HCEC 1CT (cell line): ENCODE data around the gene ITSN1.
"Not testable (repeated sequence)": the region's sequence is repeated elsewhere in the genome, so short reads cannot be mapped to it uniquely, and the experiment has no call there.

Experiments
- DNase-seq: peaks from one replicate; pipeline ENCODE4 v3.0.0-alpha.2; 2017

Gene ITSN1

GRCh38 chr21:33684068-33684467 lies 41.8 kb downstream of the ITSN1 start:
- no peak for DNase-seq

GRCh38 chr21:33684923-33685560 lies 42.7 kb downstream of the ITSN1 start:
- no peak for DNase-seq

- DNase-seq, result peak; percentile 85
Observed at GRCh38 chr21:33685613-33686197, 43.4 kb downstream of the ITSN1 start.

- no peak for DNase-seq
Observed at GRCh38 chr21:33686386-33686785, 44.1 kb downstream of the ITSN1 start.

GRCh38 chr21:33687634-33688033 lies 45.3 kb downstream of the ITSN1 start:
- DNase-seq, result no peak

GRCh38 chr21:33688353-33688752 lies 46.1 kb downstream of the ITSN1 start:
- DNase-seq, result no peak

GRCh38 chr21:33690874-33691273 lies 48.6 kb downstream of the ITSN1 start:
- DNase-seq, result no peak

GRCh38 chr21:33691945-33692603 lies 49.8 kb downstream of the ITSN1 start:
- no peak for DNase-seq

GRCh38 chr21:33695813-33696212 lies 53.5 kb downstream of the ITSN1 start:
- DNase-seq, result no peak

GRCh38 chr21:33696465-33696864 lies 54.2 kb downstream of the ITSN1 start:
- no peak for DNase-seq

GRCh38 chr21:33698087-33698860 lies 56.0 kb downstream of the ITSN1 start:
- no peak for DNase-seq

GRCh38 chr21:33699277-33699676 lies 57.0 kb downstream of the ITSN1 start:
- DNase-seq, result no peak

- DNase-seq, result no peak
Observed at GRCh38 chr21:33700491-33700890, 58.2 kb downstream of the ITSN1 start.

- no peak for DNase-seq
Observed at GRCh38 chr21:33703750-33704606, 61.7 kb downstream of the ITSN1 start.

- DNase-seq, result no peak
Observed at GRCh38 chr21:33707846-33708245, 65.5 kb downstream of the ITSN1 start.

- no peak for DNase-seq
Observed at GRCh38 chr21:33708874-33709273, 66.6 kb downstream of the ITSN1 start.

- DNase-seq, result no peak
Observed at GRCh38 chr21:33712022-33712803, 69.9 kb downstream of the ITSN1 start.

- no peak for DNase-seq
Observed at GRCh38 chr21:33721081-33721480, 78.8 kb downstream of the ITSN1 start.

- not testable (repeated sequence) for DNase-seq
Observed at GRCh38 chr21:33729139-33729538, 86.8 kb downstream of the ITSN1 start.

GRCh38 chr21:33729641-33730040 lies 87.3 kb downstream of the ITSN1 start:
- no peak for DNase-seq

GRCh38 chr21:33731447-33731846 lies 89.1 kb downstream of the ITSN1 start:
- no peak for DNase-seq

GRCh38 chr21:33732038-33732437 lies 89.7 kb downstream of the ITSN1 start:
- DNase-seq, result no peak
